VCaP (cell line): ENCODE data around the gene SERPINI2.
A peak's percentile ranks its signal among the peaks of the same experiment; 100 is the strongest.

Experiments
- H3K27ac ChIP-seq: fragments of 450-650 bp; 2 replicates; pipeline ENCODE4 v1.5.1; 2017
- CTCF ChIP-seq: fragments of 450-650 bp; conservative IDR thresholded peaks from 2 replicates; pipeline ENCODE4 v1.5.1; 2017; ENCODE audit warnings: mild to moderate bottlenecking, moderate library complexity

The SERPINI2 gene

GRCh38 chr3:167406876-167407492 lies 66.9 kb downstream of the SERPINI2 start:
- TF ChIP-seq CTCF, result peak; percentile 75
- H3K27ac ChIP-seq, result no peak overlapping the region

- no peak for TF ChIP-seq CTCF
- no peak overlapping the region for H3K27ac ChIP-seq
These were observed 76.0 kb downstream of the SERPINI2 start for GRCh38 chr3:167397826-167398225.

- H3K27ac ChIP-seq, result no peak overlapping the region
- no peak for TF ChIP-seq CTCF
These were observed 77.8 kb downstream of the SERPINI2 start for GRCh38 chr3:167396075-167396474.

- H3K27ac ChIP-seq, result no peak overlapping the region
- TF ChIP-seq CTCF, result peak; percentile 11; the same call in 1 of the 2 replicates
These were observed 79.8 kb downstream of the SERPINI2 start for GRCh38 chr3:167394003-167394402.
